Activated CD4-positive, alpha-beta T cell treated with anti-CD3 and anti-CD28 coated beads, Interleukin-2, amount 10 ng/mL, durations not matched to agents 24 days and 14 days (primary cell): ENCODE measurements around the gene CYSTM1. TPM values are rescaled to one million over a fixed set of nuclear protein-coding genes. Genes with fewer than 3 reads are reported as not detected.

Source experiments
- DNase-seq: peaks from one replicate; pipeline ENCODE4 v3.0.0; 2022
- H3K27ac Mint-ChIP-seq: one replicate; pipeline ENCODE4 v1.8.0; 2022; ENCODE audit warnings: mild to moderate bottlenecking, mixed read lengths
- H3K27me3 Mint-ChIP-seq: one replicate; pipeline ENCODE4 v1.8.0; 2022; ENCODE audit warnings: mixed read lengths
- H3K36me3 Mint-ChIP-seq: one replicate; pipeline ENCODE4 v1.8.0; 2022; ENCODE audit warnings: low read depth, mild to moderate bottlenecking, mixed read lengths
- H3K4me1 Mint-ChIP-seq: one replicate; pipeline ENCODE4 v1.8.0; 2021; ENCODE audit warnings: mixed read lengths
- H3K4me3 Mint-ChIP-seq: one replicate; pipeline ENCODE4 v1.8.0; 2022; ENCODE audit warnings: mild to moderate bottlenecking, moderate library complexity, mixed read lengths
- H3K9me3 Mint-ChIP-seq: one replicate; pipeline ENCODE4 v1.8.0; 2021; ENCODE audit warnings: mixed read lengths
- intact Hi-C: fragments of 100-400 bp; cut with micrococcal nuclease; formaldehyde crosslinking; loops from one replicate; pipeline ENCODE4 v1.15.1; 2023
- total RNA-seq: library from RNA; stranded (reverse); gene quantifications from 2 replicates; pipeline ENCODE4 v1.2.3, GENCODE V29; 2022

Gene CYSTM1
- total RNA-seq, 1 donor from 2014 or later: 17.3 TPM

DNA sequence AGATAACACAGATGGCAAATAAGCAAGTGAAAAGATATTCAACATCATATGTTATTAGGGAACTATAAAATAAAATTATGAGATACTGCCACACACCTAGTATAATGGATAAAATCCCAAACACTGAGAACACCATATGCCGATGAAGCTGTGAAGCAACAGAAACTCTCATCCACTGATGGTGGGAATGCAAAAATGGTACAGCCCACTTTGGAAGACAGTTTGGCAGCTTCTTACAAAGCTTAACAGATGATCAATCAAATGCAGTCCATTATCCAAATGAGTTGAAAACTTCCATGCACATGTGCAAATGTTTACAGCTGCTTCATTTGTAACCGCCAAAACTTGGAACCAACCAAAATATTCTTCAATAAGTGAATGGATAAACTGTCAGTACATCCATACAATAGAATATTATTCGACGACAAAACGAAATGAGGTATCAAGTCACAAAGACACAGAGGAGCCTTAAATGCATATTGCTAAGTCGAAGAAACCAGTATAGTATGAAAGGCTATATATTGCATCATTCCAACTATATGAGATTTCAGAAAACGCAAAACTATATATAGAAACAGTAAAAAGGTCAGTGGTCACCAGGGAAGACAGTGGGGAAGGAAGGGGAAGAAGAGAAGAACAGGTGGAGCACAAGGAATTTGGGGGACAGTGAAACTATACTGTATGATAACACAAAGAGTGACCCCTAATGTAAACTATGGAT lies 113.0 kb downstream of the CYSTM1 start:
- H3K27ac Mint-ChIP-seq: no peak overlapping the region
- peaks cover 10% of the 10 kb centered on the region for H3K36me3 Mint-ChIP-seq
- intact Hi-C loops: no loop called here
- no peak for DNase-seq
- H3K4me3 Mint-ChIP-seq: no peak overlapping the region
- H3K9me3 Mint-ChIP-seq: no peaks in the 10 kb centered on the region
- no peaks in the 10 kb centered on the region for H3K27me3 Mint-ChIP-seq
- H3K4me1 Mint-ChIP-seq: peaks cover 27% of the 10 kb centered on the region

- intact Hi-C loops: no loop called here
- Mint-ChIP-seq H3K4me3 (peak overlapping the region; percentile 26), H3K27me3 (no peaks in the 10 kb centered on the region), H3K36me3 (peaks cover 17% of the 10 kb centered on the region), H3K9me3 (no peaks in the 10 kb centered on the region), H3K4me1 (peaks cover 33% of the 10 kb centered on the region), H3K27ac (peak overlapping the region; percentile 54)
- no peak for DNase-seq
These were observed 117.4 kb downstream of the CYSTM1 start for GRCh38 chr5:140292212-140293036.

Other genes with a start within 250 kb of the CYSTM1 start
- 0.07 TPM in 2 replicates for gene NRG2, start 131.9 kb upstream of the CYSTM1 start, total RNA-seq
- gene PURA, start 61.1 kb upstream of the CYSTM1 start, total RNA-seq: 11.1 and 12.0 TPM in 2 replicates
- 2.8 TPM in 2 replicates for gene IGIP, start 49.3 kb upstream of the CYSTM1 start, total RNA-seq
- 51.5 and 57.9 TPM in 2 replicates for gene PFDN1, start 127.9 kb downstream of the CYSTM1 start, total RNA-seq
- gene HBEGF, start 171.4 kb downstream of the CYSTM1 start, total RNA-seq: 21.9 and 22.5 TPM in 2 replicates
- not detected in 2 replicates for gene SLC4A9, start 185.0 kb downstream of the CYSTM1 start, total RNA-seq
- gene ANKHD1, start 226.6 kb downstream of the CYSTM1 start, total RNA-seq: 118 and 121 TPM in 2 replicates